Measurements from ENCODE around the gene ZIC5. TPM values are rescaled to one million over a fixed set of nuclear protein-coding genes. Genes with fewer than 3 reads are reported as not detected.

The ZIC5 gene
- total RNA-seq: not detected

- peaks cover 30% of the 10 kb centered on the region for H3K4me1 ChIP-seq (ENCODE audit: insufficient read depth, low read length)
- no peak within 1 kb of the TSS for H3K4me3 ChIP-seq (ENCODE audit: low read length)
- no peaks in the 10 kb centered on the region for H3K9me3 ChIP-seq (ENCODE audit: low read depth, low read length)
- peaks cover 89% of the 10 kb centered on the region for H3K27me3 ChIP-seq (ENCODE audit: insufficient read depth, low read length)
Observed at GRCh38 chr13:99971576-99972189, at the start of gene ZIC5. ZIC5 (minus strand) TSS chr13:99971767; CDS start chr13:99971603, 164 bp downstream.

GRCh38 chr13:100019780-100020356 is 48.3 kb upstream of the ZIC5 start:
- Histone ChIP-seq H3K4me3 (ENCODE audit: low read length) (no peak overlapping the region), H3K9me3 (ENCODE audit: low read depth, low read length) (no peaks in the 10 kb centered on the region), H3K27me3 (ENCODE audit: insufficient read depth, low read length) (peaks cover 2% of the 10 kb centered on the region), H3K4me1 (ENCODE audit: insufficient read depth, low read length) (no peaks in the 10 kb centered on the region)

- no peaks in the 10 kb centered on the region for H3K9me3 ChIP-seq (ENCODE audit: low read depth, low read length)
- peaks cover 9% of the 10 kb centered on the region for H3K27me3 ChIP-seq (ENCODE audit: insufficient read depth, low read length)
- no peak overlapping the region for H3K4me3 ChIP-seq (ENCODE audit: low read length)
- H3K4me1 ChIP-seq (ENCODE audit: insufficient read depth, low read length): no peaks in the 10 kb centered on the region
Observed at GRCh38 chr13:100014621-100015020, 43.1 kb upstream of the ZIC5 start.

GRCh38 chr13:99998261-99998660 is 26.7 kb upstream of the ZIC5 start:
- Histone ChIP-seq H3K4me1 (ENCODE audit: insufficient read depth, low read length) (peaks cover 5% of the 10 kb centered on the region), H3K4me3 (ENCODE audit: low read length) (no peak overlapping the region), H3K27me3 (ENCODE audit: insufficient read depth, low read length) (peaks cover 82% of the 10 kb centered on the region), H3K9me3 (ENCODE audit: low read depth, low read length) (no peaks in the 10 kb centered on the region)

- H3K27me3 ChIP-seq (ENCODE audit: insufficient read depth, low read length): peaks cover 83% of the 10 kb centered on the region
- H3K4me3 ChIP-seq (ENCODE audit: low read length): no peak overlapping the region
- H3K4me1 ChIP-seq (ENCODE audit: insufficient read depth, low read length): peaks cover 5% of the 10 kb centered on the region
- H3K9me3 ChIP-seq (ENCODE audit: low read depth, low read length): no peaks in the 10 kb centered on the region
Observed at GRCh38 chr13:99997702-99998214, 26.2 kb upstream of the ZIC5 start.

- no peak overlapping the region for H3K4me3 ChIP-seq (ENCODE audit: low read length)
- peaks cover 5% of the 10 kb centered on the region for H3K4me1 ChIP-seq (ENCODE audit: insufficient read depth, low read length)
- H3K9me3 ChIP-seq (ENCODE audit: low read depth, low read length): no peaks in the 10 kb centered on the region
- H3K27me3 ChIP-seq (ENCODE audit: insufficient read depth, low read length): peaks cover 90% of the 10 kb centered on the region
Observed at GRCh38 chr13:99996381-99996973, 24.9 kb upstream of the ZIC5 start.

- H3K9me3 ChIP-seq (ENCODE audit: low read depth, low read length): no peaks in the 10 kb centered on the region
- no peak overlapping the region for H3K4me3 ChIP-seq (ENCODE audit: low read length)
- H3K27me3 ChIP-seq (ENCODE audit: insufficient read depth, low read length): peaks cover 97% of the 10 kb centered on the region
Observed at GRCh38 chr13:99995589-99996380, 24.2 kb upstream of the ZIC5 start.

GRCh38 chr13:99995104-99995588 is 23.6 kb upstream of the ZIC5 start:
- Histone ChIP-seq H3K9me3 (ENCODE audit: low read depth, low read length) (no peaks in the 10 kb centered on the region), H3K27me3 (ENCODE audit: insufficient read depth, low read length) (peaks cover 99% of the 10 kb centered on the region)

More at GRCh38 chr13:99995589-99996380, 24.2 kb upstream of the ZIC5 start:
- H3K4me1 ChIP-seq (ENCODE audit: insufficient read depth, low read length): peaks cover 5% of the 10 kb centered on the region

GRCh38 chr13:99994638-99995020 is 23.1 kb upstream of the ZIC5 start:
- Histone ChIP-seq H3K4me1 (ENCODE audit: insufficient read depth, low read length) (peaks cover 12% of the 10 kb centered on the region), H3K9me3 (ENCODE audit: low read depth, low read length) (no peaks in the 10 kb centered on the region), H3K27me3 (ENCODE audit: insufficient read depth, low read length) (peaks cover 100% of the 10 kb centered on the region), H3K4me3 (ENCODE audit: low read length) (no peak overlapping the region)

More at GRCh38 chr13:99995104-99995588, 23.6 kb upstream of the ZIC5 start:
- Histone ChIP-seq H3K4me1 (ENCODE audit: insufficient read depth, low read length) (peaks cover 9% of the 10 kb centered on the region), H3K4me3 (ENCODE audit: low read length) (no peak overlapping the region)

GRCh38 chr13:99993660-99994637 is 22.4 kb upstream of the ZIC5 start:
- Histone ChIP-seq H3K9me3 (ENCODE audit: low read depth, low read length) (no peaks in the 10 kb centered on the region), H3K27me3 (ENCODE audit: insufficient read depth, low read length) (peaks cover 100% of the 10 kb centered on the region), H3K4me1 (ENCODE audit: insufficient read depth, low read length) (peaks cover 19% of the 10 kb centered on the region), H3K4me3 (ENCODE audit: low read length) (no peak overlapping the region)

- Histone ChIP-seq H3K27me3 (ENCODE audit: insufficient read depth, low read length) (peaks cover 100% of the 10 kb centered on the region), H3K9me3 (ENCODE audit: low read depth, low read length) (no peaks in the 10 kb centered on the region), H3K4me3 (ENCODE audit: low read length) (no peak overlapping the region), H3K4me1 (ENCODE audit: insufficient read depth, low read length) (peaks cover 19% of the 10 kb centered on the region)
Observed at GRCh38 chr13:99992949-99993351, 21.4 kb upstream of the ZIC5 start.

- Histone ChIP-seq H3K9me3 (ENCODE audit: low read depth, low read length) (no peaks in the 10 kb centered on the region), H3K4me1 (ENCODE audit: insufficient read depth, low read length) (peaks cover 15% of the 10 kb centered on the region), H3K27me3 (ENCODE audit: insufficient read depth, low read length) (peaks cover 100% of the 10 kb centered on the region), H3K4me3 (ENCODE audit: low read length) (no peak overlapping the region)
Observed at GRCh38 chr13:99991828-99992775, 20.5 kb upstream of the ZIC5 start.

All from mononuclear cell (primary cell).